ENCODE results near the gene DPP7.

DNA sequence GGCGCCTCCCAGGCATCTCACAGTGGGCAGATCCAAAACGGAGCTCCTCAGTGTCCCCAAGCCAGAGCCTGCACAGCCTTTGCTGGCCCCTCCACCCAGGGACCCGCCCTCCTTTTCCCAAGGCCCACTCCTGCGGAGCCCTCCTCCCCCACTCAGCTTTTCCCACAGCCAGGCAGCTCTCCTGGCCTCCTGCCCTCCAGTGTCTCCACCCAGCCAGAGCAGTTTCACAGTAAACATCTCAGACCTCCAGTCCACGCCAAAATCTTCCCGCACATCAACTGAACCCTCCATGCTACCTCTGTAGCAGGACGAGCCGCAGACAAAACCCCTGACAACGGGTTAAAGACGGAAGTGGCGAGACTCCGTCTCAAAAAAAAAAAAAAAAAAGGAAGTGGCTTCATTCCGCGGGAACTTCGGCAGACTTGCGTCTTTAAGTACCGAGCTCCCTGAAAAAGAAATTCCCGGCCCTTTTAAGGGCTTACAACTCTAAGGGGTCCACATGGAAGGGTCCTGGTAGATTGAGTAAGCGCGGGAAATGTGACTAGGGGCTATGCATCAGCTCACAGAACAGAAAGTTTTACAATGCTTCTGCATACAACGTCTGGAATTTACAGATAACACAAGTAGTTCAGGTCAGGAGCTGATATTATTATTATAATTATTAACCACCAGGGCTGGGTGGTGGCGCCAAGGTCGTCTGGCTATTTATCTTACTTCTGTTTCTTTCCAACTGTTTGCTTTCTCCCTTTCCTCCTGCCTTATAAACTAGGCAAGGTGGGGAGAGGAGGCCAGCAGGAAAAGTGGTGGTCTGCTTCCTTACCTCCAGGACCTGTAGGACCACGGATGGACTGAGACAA, 13.0 kb upstream of the DPP7 start:
- TF ChIP-seq POLR2AphosphoS5 (IDR thresholded peaks at IDR 0.05; ENCODE audit: low read depth, low read length) = no peak
- TF ChIP-seq YY1 (IDR thresholded peaks at IDR 0.05; ENCODE audit: low read depth) = no peak
- TF ChIP-seq, protein P1, sequence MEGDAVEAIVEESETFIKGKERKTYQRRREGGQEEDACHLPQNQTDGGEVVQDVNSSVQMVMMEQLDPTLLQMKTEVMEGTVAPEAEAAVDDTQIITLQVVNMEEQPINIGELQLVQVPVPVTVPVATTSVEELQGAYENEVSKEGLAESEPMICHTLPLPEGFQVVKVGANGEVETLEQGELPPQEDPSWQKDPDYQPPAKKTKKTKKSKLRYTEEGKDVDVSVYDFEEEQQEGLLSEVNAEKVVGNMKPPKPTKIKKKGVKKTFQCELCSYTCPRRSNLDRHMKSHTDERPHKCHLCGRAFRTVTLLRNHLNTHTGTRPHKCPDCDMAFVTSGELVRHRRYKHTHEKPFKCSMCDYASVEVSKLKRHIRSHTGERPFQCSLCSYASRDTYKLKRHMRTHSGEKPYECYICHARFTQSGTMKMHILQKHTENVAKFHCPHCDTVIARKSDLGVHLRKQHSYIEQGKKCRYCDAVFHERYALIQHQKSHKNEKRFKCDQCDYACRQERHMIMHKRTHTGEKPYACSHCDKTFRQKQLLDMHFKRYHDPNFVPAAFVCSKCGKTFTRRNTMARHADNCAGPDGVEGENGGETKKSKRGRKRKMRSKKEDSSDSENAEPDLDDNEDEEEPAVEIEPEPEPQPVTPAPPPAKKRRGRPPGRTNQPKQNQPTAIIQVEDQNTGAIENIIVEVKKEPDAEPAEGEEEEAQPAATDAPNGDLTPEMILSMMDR (IDR thresholded peaks at IDR 0.05) = no peak

Data from SK-N-SH (cell line).